ENCODE results near the gene LTBR. TPM values are rescaled to one million over a fixed set of nuclear protein-coding genes. Genes with fewer than 3 reads are reported as not detected.

LTBR gene
- total and polyA plus RNA-seq, 12 donors = 34.6 to 295 (median 140) TPM

DNA sequence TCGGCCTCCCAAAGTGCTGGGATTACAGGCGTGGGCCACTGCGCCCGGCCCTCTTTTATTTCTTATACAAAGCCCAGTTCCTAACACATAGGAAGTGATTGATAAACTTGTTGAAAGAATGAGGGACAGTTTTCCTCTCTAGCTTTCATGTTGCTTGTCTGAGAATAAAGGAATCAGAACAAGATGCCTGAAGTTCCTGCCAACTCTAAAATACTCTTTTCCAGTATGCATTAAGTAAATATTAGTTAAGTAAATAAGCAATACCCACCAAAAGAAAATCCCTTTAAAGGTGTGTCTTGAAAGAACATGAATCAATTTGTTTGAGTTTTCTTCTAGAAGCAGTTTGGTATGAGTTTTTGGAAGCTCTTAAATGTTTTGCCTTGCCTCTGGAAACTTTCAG is 36.4 kb downstream of the LTBR start:
- no peaks in the 10 kb centered on the region for H3K27me3 ChIP-seq
- no peaks in the 10 kb centered on the region for H3K9me3 ChIP-seq (replicated peaks in 1 of 3)
- no peak overlapping the region for H3K4me3 ChIP-seq
- H3K4me1 ChIP-seq (replicated peaks in 1 of 2) = peaks cover 10 to 11% of the 10 kb centered on the region in 2 donors
- DNase-seq = no peak
- peak overlapping the region in 1 of 5 donors; percentile 46 for H3K27ac ChIP-seq
- 68 to 80% (median 72%) methylated on average over 4 of the region's 4 CpGs for WGBS, 4 donors
- no peak for TF ChIP-seq POLR2A (IDR thresholded peaks at IDR 0.05)
- TF ChIP-seq, protein P1, sequence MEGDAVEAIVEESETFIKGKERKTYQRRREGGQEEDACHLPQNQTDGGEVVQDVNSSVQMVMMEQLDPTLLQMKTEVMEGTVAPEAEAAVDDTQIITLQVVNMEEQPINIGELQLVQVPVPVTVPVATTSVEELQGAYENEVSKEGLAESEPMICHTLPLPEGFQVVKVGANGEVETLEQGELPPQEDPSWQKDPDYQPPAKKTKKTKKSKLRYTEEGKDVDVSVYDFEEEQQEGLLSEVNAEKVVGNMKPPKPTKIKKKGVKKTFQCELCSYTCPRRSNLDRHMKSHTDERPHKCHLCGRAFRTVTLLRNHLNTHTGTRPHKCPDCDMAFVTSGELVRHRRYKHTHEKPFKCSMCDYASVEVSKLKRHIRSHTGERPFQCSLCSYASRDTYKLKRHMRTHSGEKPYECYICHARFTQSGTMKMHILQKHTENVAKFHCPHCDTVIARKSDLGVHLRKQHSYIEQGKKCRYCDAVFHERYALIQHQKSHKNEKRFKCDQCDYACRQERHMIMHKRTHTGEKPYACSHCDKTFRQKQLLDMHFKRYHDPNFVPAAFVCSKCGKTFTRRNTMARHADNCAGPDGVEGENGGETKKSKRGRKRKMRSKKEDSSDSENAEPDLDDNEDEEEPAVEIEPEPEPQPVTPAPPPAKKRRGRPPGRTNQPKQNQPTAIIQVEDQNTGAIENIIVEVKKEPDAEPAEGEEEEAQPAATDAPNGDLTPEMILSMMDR (IDR thresholded peaks at IDR 0.05) = no peak
- intact Hi-C loops (cut with DNase I) = loop anchor here (5.0 to 10.0 kb wide), 2 partner anchors 42 to 114 kb away; partner anchors contain the start of gene GAPDH (in 1 of the 2)
- no peaks in the 10 kb centered on the region for H3K36me3 ChIP-seq (replicated peaks in 1 of 2)

DNA sequence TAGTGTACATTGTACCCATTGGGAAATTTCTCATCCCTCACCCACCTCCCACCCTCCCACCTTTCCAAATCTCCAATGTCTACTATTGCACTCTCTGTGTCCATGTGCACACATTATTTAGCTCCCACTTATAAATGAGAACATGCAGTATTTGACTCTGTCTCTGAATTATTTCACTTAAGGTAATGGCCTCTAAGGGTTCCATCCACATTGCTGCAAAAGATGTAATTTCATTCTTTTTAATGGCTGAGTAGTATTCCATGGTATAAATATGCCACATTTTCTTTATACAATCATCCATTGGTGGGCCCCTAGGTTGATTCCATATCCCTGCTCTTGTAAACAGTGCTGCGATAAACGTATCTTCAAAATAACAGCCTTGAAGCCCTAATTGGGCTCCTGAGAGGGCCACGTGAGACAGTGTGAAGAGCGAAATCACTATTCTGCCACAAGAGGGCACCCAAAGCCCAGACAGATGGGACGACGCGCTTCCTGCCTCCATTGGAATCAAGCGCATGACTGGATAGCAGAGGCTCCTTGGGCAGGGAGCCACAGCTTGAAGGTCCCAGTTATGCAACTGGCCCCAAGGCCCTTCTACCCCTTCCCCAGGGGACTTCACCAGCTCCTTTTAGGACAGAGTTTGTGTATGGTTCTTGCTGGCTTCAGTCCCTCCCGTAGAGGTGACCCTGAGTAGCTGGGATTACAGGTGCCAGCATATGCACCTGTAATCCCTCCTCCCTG is 39.5 kb downstream of the LTBR start:
- Histone ChIP-seq H3K27me3 (no peaks in the 10 kb centered on the region), H3K4me1 (replicated peaks in 1 of 2) (peaks cover 10 to 11% of the 10 kb centered on the region in 2 donors), H3K36me3 (replicated peaks in 1 of 2) (no peaks in the 10 kb centered on the region), H3K27ac (peak overlapping the region in 4 of 5 donors; percentile 35 to 76 (median 68)), H3K4me3 (no peak overlapping the region), H3K9me3 (replicated peaks in 1 of 3) (no peaks in the 10 kb centered on the region)
- peak; percentile 86 to 96 (median 93) for DNase-seq
- TF ChIP-seq, protein P1 (IDR thresholded peaks at IDR 0.05) = peak; percentile 76 to 97 (median 94)
- TF ChIP-seq POLR2A (IDR thresholded peaks at IDR 0.05) = no peak
- intact Hi-C loops (cut with DNase I) = loop anchor here (2.0 to 10.0 kb wide), 3 partner anchors 39 to 113 kb away; partner anchors contain the start of gene GAPDH (in 1 of the 2)
- 0 to 3% (median 2%) methylated on average over 7 to 9 of the region's 9 CpGs for WGBS, 4 donors

- Histone ChIP-seq H3K27ac (peak overlapping the region in 4 of 5 donors; percentile 35 to 76 (median 68)), H3K4me1 (replicated peaks in 1 of 2) (peaks cover 10 to 11% of the 10 kb centered on the region in 2 donors), H3K36me3 (replicated peaks in 1 of 2) (no peaks in the 10 kb centered on the region), H3K9me3 (replicated peaks in 1 of 3) (no peaks in the 10 kb centered on the region), H3K4me3 (no peak overlapping the region), H3K27me3 (no peaks in the 10 kb centered on the region)
- no peak for TF ChIP-seq POLR2A (IDR thresholded peaks at IDR 0.05)
- TF ChIP-seq, protein P1 (IDR thresholded peaks at IDR 0.05) = no peak
- WGBS, 4 donors = 32 to 56% (median 42%) methylated on average over 3 to 6 of the region's 6 CpGs
- intact Hi-C loops (cut with DNase I) = loop anchor here (5.0 to 10.0 kb wide), 2 partner anchors 38 to 111 kb away; partner anchors contain the start of gene GAPDH (in 1 of the 2)
- no peak for DNase-seq
Measured at GRCh38 chr12:6424008-6424347, 40.0 kb downstream of the LTBR start.

GRCh38 chr12:6424866-6425265 is 40.9 kb downstream of the LTBR start:
- 83 to 85% (median 84%) methylated on average over 6 to 8 of the region's 8 CpGs for WGBS, 4 donors
- intact Hi-C loops (cut with DNase I) = loop anchor here (5.0 to 10.0 kb wide), 2 partner anchors 37 to 110 kb away; partner anchors contain the start of gene GAPDH (in 1 of the 2)
- DNase-seq = peak in 2 of 7 donors; percentile 16 to 50

More at GRCh38 chr12:6424866-6425265, 40.9 kb downstream of the LTBR start:
- TF ChIP-seq POLR2A (IDR thresholded peaks at IDR 0.05) = no peak
- TF ChIP-seq, protein P1 (IDR thresholded peaks at IDR 0.05) = no peak
- H3K36me3 ChIP-seq (replicated peaks in 1 of 2) = no peaks in the 10 kb centered on the region
- peaks cover 10 to 13% of the 10 kb centered on the region in 2 donors for H3K4me1 ChIP-seq (replicated peaks in 1 of 2)
- H3K4me3 ChIP-seq = no peak overlapping the region
- H3K27me3 ChIP-seq = no peaks in the 10 kb centered on the region
- no peak overlapping the region for H3K27ac ChIP-seq
- no peaks in the 10 kb centered on the region for H3K9me3 ChIP-seq (replicated peaks in 1 of 3)

Data from adrenal gland (tissue), 12 donors.